SH-SY5Y (cell line): Measurements from ENCODE around the gene NELFB.

Source experiments
- GATA2 ChIP-seq: IDR thresholded peaks from 2 replicates; pipeline ENCODE4 v1.6.1; 2011; ENCODE audit warnings: mild to moderate bottlenecking, low read depth, low read length
- GATA3 ChIP-seq: IDR thresholded peaks from 2 replicates; pipeline ENCODE4 v1.6.1; 2011; ENCODE audit warnings: low read depth, mild to moderate bottlenecking, low read length, moderate library complexity

- TF ChIP-seq GATA2 = no peak
- no peak for TF ChIP-seq GATA3
These were observed 47.5 kb downstream of the NELFB start for GRCh38 chr9:137302449-137303150.
